Breast epithelium (tissue), 4 donors: ENCODE data around the gene SELENOP. TPM values are rescaled to one million over a fixed set of nuclear protein-coding genes. Genes with fewer than 3 reads are reported as not detected.

Experiments
- DNase-seq, 2 donors: peaks; one replicate each; pipeline ENCODE4 v3.0.0-alpha.2; 2019; ENCODE audit warnings: low spot score in 2 of 2
- H3K27ac ChIP-seq, 2 donors: fragments of 200-600 bp; sonication (generic) in 1 of 2; one replicate each; pipeline ENCODE4 v1.5.1; 2016 to 2019; ENCODE audit warnings: mild to moderate bottlenecking in 1 of 2
- H3K27me3 ChIP-seq, 2 donors: fragments of 200-600 bp; sonication (generic) in 1 of 2; one replicate each; pipeline versions ENCODE4 v1.5.1 to v1.6.0; 2017 to 2019; ENCODE audit warnings: control low read depth in 1 of 2, mild to moderate bottlenecking in 1 of 2
- H3K36me3 ChIP-seq: fragments of 200-600 bp; one replicate; pipeline ENCODE4 v1.5.1; 2019
- H3K4me1 ChIP-seq, 2 donors: fragments of 200-600 bp; sonication (generic); one replicate each; pipeline ENCODE4 v1.5.1; 2016 to 2019; ENCODE audit warnings: control low read depth in 1 of 2
- H3K4me3 ChIP-seq, 3 donors: fragments of 200-600 bp; sonication (generic); 1 replicate in 2 of 3; 2 replicates in 1 of 3; pipeline ENCODE4 v1.5.1; 2016 to 2019; ENCODE audit warnings: mild to moderate bottlenecking in 3 of 3, moderate library complexity in 2 of 3
- H3K9me3 ChIP-seq, 2 donors: fragments of 200-600 bp; sonication (generic) in 1 of 2; one replicate each; pipeline ENCODE4 v1.5.1; 2016 to 2019; ENCODE audit warnings: control low read depth in 1 of 2
- POLR2A ChIP-seq: fragments of 450-650 bp; IDR thresholded peaks from one replicate; pipeline ENCODE4 v1.6.1; 2016; ENCODE audit warnings: antibody characterized with exemption, mild to moderate bottlenecking, moderate library complexity
- POLR2AphosphoS5 ChIP-seq, 3 donors: sonication (generic); formaldehyde crosslinking; IDR thresholded peaks; one replicate each; pipeline ENCODE4 v1.6.1; 2017; ENCODE audit warnings: antibody characterized with exemption in 3 of 3
- intact Hi-C: fragments of 100-400 bp; cut with DNase I; formaldehyde crosslinking; loops from one replicate; pipeline ENCODE4 v1.15.1; 2023; ENCODE audit warnings: low total_unique reads
- total RNA-seq, 3 donors: library from RNA; depleted of rRNA; stranded (reverse); fragments of >200 nt; gene quantifications; one replicate each; pipeline ENCODE4 v1.1.0, GENCODE V29; 2016
- TF ChIP-seq, protein P1 (sequence below), 3 donors: fragments of 450-650 bp; IDR thresholded peaks; one replicate each; pipeline ENCODE4 v1.5.1; 2016 to 2017; ENCODE audit warnings: antibody characterized with exemption in 3 of 3, mild to moderate bottlenecking in 3 of 3, moderate library complexity in 3 of 3

The SELENOP gene
- total RNA-seq, 3 donors from 2014 or later = 509 to 1,868 (median 1,002) TPM

DNA sequence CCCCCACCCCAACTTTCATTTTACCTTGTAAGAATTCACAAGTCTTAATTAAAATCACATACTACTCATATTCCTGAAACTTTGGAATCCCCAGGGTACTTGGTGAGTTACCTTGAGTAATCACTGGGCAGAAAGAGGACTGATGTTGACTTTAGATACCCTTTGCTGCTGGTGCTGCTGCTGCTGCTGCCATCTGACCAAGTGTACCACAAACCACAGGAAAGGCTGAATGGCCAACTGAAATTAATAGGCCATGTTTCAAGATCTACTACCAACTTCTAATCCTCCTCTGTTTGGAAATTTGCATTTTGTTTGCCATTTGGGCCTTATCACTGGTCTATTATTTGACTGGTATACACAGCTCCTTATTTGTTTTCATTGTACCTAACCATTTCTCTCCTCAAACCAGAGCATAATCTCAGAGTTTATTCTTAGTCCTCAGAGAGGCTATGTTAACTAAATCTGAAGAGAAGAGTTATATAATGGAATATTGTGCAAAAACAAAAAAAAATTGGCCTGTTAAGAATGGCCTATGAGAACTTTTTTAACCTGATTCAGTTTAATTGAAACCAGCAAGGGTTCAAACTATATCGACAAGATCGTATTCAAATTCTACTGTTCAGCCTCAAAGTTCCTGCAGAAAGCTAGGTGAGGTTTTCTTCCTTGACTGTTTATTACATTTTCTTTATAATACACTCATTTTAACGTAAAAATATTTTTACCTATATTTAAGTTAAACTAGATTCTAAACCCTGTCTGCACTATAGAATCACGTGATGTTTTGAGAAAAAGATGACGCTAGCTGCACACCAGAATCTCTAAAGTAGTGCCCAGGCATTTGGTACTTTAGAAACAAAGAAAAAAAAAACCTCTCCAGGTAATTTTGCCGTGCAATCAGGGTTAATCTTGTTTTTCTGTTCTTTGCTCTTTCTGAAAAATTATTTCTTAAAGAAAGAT is 13.1 kb downstream of the SELENOP start:
- Histone ChIP-seq H3K36me3 (peaks cover 7% of the 10 kb centered on the region), H3K27me3 (no peaks in the 10 kb centered on the region), H3K4me1 (no peaks in the 10 kb centered on the region), H3K4me3 (no peak overlapping the region), H3K27ac (no peak overlapping the region), H3K9me3 (no peaks in the 10 kb centered on the region)
- intact Hi-C loops = no loop called here
- no peak for DNase-seq
- no peak for TF ChIP-seq POLR2A
- no peak for TF ChIP-seq POLR2AphosphoS5 (IDR thresholded peaks at IDR 0.05)
- TF ChIP-seq, protein P1, sequence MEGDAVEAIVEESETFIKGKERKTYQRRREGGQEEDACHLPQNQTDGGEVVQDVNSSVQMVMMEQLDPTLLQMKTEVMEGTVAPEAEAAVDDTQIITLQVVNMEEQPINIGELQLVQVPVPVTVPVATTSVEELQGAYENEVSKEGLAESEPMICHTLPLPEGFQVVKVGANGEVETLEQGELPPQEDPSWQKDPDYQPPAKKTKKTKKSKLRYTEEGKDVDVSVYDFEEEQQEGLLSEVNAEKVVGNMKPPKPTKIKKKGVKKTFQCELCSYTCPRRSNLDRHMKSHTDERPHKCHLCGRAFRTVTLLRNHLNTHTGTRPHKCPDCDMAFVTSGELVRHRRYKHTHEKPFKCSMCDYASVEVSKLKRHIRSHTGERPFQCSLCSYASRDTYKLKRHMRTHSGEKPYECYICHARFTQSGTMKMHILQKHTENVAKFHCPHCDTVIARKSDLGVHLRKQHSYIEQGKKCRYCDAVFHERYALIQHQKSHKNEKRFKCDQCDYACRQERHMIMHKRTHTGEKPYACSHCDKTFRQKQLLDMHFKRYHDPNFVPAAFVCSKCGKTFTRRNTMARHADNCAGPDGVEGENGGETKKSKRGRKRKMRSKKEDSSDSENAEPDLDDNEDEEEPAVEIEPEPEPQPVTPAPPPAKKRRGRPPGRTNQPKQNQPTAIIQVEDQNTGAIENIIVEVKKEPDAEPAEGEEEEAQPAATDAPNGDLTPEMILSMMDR (IDR thresholded peaks at IDR 0.05) = no peak

DNA sequence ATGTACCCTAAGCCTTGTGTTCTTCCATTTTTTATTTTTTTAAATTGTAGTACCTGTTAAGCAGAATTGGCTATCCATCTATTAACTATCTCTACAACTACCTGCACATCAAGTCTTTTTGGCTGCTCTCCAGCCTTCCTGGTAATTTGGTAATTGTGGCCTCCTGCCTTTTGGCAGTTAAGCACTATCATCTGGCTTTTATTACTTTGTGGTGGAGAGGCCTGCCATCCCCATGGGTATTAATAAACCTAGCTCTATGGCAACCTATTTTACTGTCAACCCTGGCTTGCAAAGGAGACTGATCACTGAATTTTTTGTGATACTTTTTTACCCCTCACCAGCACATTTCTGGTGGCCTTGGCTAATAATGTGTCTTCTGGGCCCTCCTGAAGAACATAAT is 20.5 kb downstream of the SELENOP start:
- Histone ChIP-seq H3K27ac (no peak overlapping the region), H3K27me3 (no peaks in the 10 kb centered on the region), H3K4me3 (no peak overlapping the region), H3K4me1 (no peaks in the 10 kb centered on the region), H3K9me3 (peaks cover 11% of the 10 kb centered on the region in 2 donors), H3K36me3 (no peaks in the 10 kb centered on the region)
- intact Hi-C loops = no loop called here
- DNase-seq = no peak
- no peak for TF ChIP-seq POLR2A
- no peak for TF ChIP-seq POLR2AphosphoS5 (IDR thresholded peaks at IDR 0.05)
- TF ChIP-seq, protein P1 (IDR thresholded peaks at IDR 0.05) = no peak

DNA sequence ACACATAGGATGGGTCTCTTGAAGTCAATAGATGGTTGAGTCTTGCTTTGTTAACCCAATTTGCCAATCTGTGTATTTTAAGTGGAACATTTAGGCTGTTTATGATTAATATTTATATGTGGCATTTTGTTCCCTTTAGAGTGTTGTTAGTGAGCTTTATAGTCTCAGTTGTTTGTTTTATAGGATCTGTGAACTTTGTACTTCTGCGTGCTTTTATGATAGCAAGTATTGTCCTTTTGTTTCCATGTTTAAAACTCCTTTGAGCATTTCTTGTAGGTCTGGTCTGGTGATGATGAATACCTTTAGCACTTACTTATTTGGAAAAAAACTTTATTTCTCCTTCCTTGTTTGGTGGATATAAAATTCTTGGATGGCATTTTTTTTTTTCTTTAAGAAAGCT is 23.8 kb downstream of the SELENOP start:
- Histone ChIP-seq H3K4me1 (no peaks in the 10 kb centered on the region), H3K4me3 (no peak overlapping the region), H3K36me3 (no peaks in the 10 kb centered on the region), H3K27ac (no peak overlapping the region), H3K27me3 (no peaks in the 10 kb centered on the region), H3K9me3 (peaks cover 11% of the 10 kb centered on the region in 2 donors)
- intact Hi-C loops = no loop called here
- no peak for DNase-seq
- TF ChIP-seq, protein P1 (IDR thresholded peaks at IDR 0.05) = no peak
- TF ChIP-seq POLR2AphosphoS5 (IDR thresholded peaks at IDR 0.05) = no peak
- TF ChIP-seq POLR2A = no peak

DNA sequence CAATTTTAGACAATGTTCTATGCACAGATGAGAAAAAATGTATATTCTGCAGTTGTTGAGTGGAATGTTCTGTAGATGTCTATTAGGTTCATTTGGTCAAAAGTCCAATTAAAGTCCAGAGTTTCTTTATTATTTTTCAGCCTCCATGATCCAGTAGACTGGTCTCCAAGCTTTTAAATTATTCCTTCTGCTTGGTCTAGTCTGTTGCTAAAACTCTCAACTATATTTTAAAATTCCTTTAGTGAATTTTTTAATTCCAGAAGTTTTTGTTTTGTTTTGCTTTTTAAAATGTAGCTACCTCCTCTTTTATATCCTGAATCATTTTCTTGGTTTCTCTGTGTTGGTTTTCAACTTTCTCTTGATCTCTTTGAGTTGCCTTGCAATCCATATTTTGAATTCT is 24.6 kb downstream of the SELENOP start:
- Histone ChIP-seq H3K36me3 (no peaks in the 10 kb centered on the region), H3K4me3 (no peak overlapping the region), H3K9me3 (peaks cover 11% of the 10 kb centered on the region in 2 donors), H3K27ac (no peak overlapping the region), H3K4me1 (no peaks in the 10 kb centered on the region), H3K27me3 (no peaks in the 10 kb centered on the region)
- DNase-seq = no peak
- intact Hi-C loops = no loop called here
- TF ChIP-seq, protein P1 (IDR thresholded peaks at IDR 0.05) = no peak
- TF ChIP-seq POLR2AphosphoS5 (IDR thresholded peaks at IDR 0.05) (no peak), POLR2A (no peak)

DNA sequence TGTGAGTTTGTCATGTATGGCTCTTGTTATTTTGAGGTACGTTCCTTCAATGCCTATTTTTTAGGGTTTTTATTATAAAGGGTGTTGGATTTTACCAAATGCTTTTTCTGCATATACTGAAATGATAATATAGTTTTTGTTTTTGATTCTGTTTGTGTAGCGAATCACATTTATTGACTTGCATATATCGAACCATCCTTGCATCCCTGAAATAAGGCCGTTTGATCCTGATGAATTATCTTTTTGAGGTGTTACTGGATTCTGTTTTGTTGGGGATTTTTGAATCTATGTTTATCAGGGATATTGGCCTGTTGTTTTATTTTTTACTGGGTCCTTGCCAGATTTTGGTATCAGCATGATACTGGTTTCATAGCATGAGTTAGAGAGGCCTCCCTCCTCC is 25.9 kb downstream of the SELENOP start:
- no peaks in the 10 kb centered on the region for H3K27me3 ChIP-seq
- no peaks in the 10 kb centered on the region for H3K36me3 ChIP-seq
- TF ChIP-seq, protein P1 (IDR thresholded peaks at IDR 0.05) = no peak
- TF ChIP-seq POLR2AphosphoS5 (IDR thresholded peaks at IDR 0.05) (no peak), POLR2A (no peak)
- peaks cover 11% of the 10 kb centered on the region in 2 donors for H3K9me3 ChIP-seq
- no peak overlapping the region for H3K4me3 ChIP-seq
- H3K4me1 ChIP-seq = no peaks in the 10 kb centered on the region
- no peak overlapping the region for H3K27ac ChIP-seq
- intact Hi-C loops = no loop called here
- no peak for DNase-seq
